Measurements from ENCODE around the gene KCNH8. TPM values are rescaled to one million over a fixed set of nuclear protein-coding genes. Genes with fewer than 3 reads are reported as not detected.
"Not testable (repeated sequence)": the region's sequence is repeated elsewhere in the genome, so short reads cannot be mapped to it uniquely, and the experiment has no call there.

Gene KCNH8
- total and polyA plus RNA-seq, 2 donors, result 0.10 to 1.5 TPM

- 87% methylated on average over 3 of the region's 3 CpGs for WGBS
- DNase-seq (ENCODE audit: extremely low spot score), result no peak
- no peak overlapping the region for H3K27ac ChIP-seq (ENCODE audit: low read depth)
These were observed 54.4 kb downstream of the KCNH8 start for GRCh38 chr3:19202754-19203153.

GRCh38 chr3:19206540-19206939 lies 58.2 kb downstream of the KCNH8 start:
- DNase-seq (ENCODE audit: extremely low spot score), result no peak
- 73% methylated on average over 2 of the region's 2 CpGs for WGBS
- Histone ChIP-seq H3K36me3 (ENCODE audit: insufficient read depth) (no peaks in the 10 kb centered on the region), H3K4me3 (ENCODE audit: low read depth, low read length) (no peak overlapping the region), H3K27ac (ENCODE audit: low read depth) (no peak overlapping the region), H3K4me1 (ENCODE audit: insufficient read depth) (no peaks in the 10 kb centered on the region)

More at GRCh38 chr3:19202754-19203153, 54.4 kb downstream of the KCNH8 start:
- no peaks in the 10 kb centered on the region for H3K36me3 ChIP-seq (ENCODE audit: insufficient read depth)
- no peaks in the 10 kb centered on the region for H3K4me1 ChIP-seq (ENCODE audit: insufficient read depth)
- no peak overlapping the region for H3K4me3 ChIP-seq (ENCODE audit: low read depth, low read length)

DNA sequence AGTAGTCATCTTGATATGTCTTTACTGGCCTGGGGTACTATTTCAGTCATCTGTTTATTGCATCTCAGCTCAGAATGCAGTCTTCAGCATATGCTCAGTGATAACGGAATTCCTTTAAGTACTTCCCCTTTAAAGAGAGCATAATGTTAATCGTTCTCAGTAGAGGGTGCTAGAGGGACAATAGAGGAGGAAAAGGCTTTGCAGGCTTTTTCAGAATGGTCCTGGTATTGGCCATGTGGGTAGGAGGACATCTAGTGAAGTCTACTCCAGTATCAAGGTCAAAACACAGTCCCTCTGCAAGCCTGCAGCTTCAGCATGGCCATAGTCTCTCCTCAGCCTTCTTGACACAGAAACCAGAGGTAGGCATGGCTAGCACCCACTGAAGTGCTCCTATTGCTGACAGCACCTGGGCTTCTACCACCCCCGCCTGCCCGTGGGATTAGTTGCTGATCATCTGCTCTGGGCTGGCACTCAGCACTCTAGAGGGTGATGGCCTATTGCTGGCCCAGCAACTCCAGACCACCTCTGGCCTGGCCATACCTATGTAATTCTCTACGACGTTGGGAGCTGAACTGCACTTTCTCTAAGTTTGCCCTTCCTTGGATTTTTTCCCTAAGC lies 65.4 kb downstream of the KCNH8 start:
- Histone ChIP-seq H3K4me3 (ENCODE audit: low read depth, low read length) (no peak overlapping the region), H3K4me1 (ENCODE audit: insufficient read depth) (no peaks in the 10 kb centered on the region), H3K36me3 (ENCODE audit: insufficient read depth) (no peaks in the 10 kb centered on the region), H3K27ac (ENCODE audit: low read depth) (no peak overlapping the region)
- DNase-seq (ENCODE audit: extremely low spot score), result no peak
- WGBS, result 67% methylated on average over 6 of the region's 6 CpGs

- Histone ChIP-seq H3K36me3 (ENCODE audit: insufficient read depth) (no peaks in the 10 kb centered on the region), H3K4me3 (ENCODE audit: low read depth, low read length) (no peak overlapping the region), H3K27ac (ENCODE audit: low read depth) (no peak overlapping the region), H3K4me1 (ENCODE audit: insufficient read depth) (no peaks in the 10 kb centered on the region)
- 67% methylated on average over 2 of the region's 2 CpGs for WGBS
- DNase-seq (ENCODE audit: extremely low spot score), result no peak
These were observed 67.1 kb downstream of the KCNH8 start for GRCh38 chr3:19215427-19215826.

DNA sequence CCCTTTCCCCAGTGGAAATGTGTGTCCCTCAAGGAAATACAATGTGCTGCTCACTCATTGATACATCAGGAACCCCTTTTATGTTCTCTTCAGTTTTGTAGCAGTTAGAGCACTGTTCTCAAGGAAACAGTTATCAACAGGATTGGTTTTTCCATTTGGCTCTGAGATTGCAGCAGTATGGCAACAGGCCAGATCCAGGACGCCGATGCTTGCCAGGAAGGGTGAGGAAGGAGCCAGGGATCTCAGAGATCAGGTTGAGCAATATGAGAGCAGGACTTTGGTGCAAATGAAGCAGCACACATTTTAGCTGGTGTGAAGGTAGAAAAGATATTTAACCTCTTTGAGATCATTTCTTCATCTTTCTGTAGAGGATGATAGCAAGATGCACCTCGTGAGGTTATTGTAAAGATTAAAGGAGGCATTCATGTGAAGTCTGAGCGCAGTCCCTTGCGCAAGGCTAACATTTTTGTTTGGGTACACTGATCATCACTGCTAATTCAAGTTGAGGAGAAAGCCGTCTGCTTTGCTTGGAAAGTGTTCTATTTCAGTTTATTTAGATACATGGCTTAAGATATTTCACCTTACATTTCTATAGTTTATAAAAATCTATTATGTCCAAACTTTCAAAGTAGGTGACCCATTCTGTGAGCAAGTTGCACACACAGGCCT lies 68.5 kb downstream of the KCNH8 start:
- H3K27ac ChIP-seq (ENCODE audit: low read depth), result no peak overlapping the region
- no peaks in the 10 kb centered on the region for H3K4me1 ChIP-seq (ENCODE audit: insufficient read depth)
- no peaks in the 10 kb centered on the region for H3K36me3 ChIP-seq (ENCODE audit: insufficient read depth)
- no peak for DNase-seq (ENCODE audit: extremely low spot score)
- WGBS, result 58% methylated on average over 6 of the region's 6 CpGs
- no peak overlapping the region for H3K4me3 ChIP-seq (ENCODE audit: low read depth, low read length)

DNA sequence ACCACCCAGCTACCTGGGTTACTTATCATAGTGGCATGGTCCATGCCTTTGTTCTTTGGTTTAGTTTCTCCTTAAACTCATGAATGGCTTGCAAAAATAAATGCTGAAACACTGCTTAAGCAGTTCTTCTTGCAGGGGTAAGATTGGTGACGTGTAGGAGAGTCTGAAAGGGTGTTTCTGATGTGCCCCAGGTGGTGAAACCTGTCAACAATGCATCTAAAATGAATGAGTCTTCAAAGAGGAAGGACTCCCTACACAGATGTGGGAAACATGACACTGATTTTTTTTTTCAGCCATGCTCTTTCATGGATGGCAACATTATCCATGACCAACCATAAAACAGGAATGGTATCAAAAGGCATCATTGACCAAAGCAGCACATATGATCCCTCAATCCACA lies 72.0 kb downstream of the KCNH8 start:
- H3K36me3 ChIP-seq (ENCODE audit: insufficient read depth), result no peaks in the 10 kb centered on the region
- DNase-seq (ENCODE audit: extremely low spot score), result no peak
- H3K4me1 ChIP-seq (ENCODE audit: insufficient read depth), result no peaks in the 10 kb centered on the region
- H3K4me3 ChIP-seq (ENCODE audit: low read depth, low read length), result no peak overlapping the region
- 74% methylated on average over 1 of the region's 1 CpG for WGBS
- H3K27ac ChIP-seq (ENCODE audit: low read depth), result no peak overlapping the region

DNA sequence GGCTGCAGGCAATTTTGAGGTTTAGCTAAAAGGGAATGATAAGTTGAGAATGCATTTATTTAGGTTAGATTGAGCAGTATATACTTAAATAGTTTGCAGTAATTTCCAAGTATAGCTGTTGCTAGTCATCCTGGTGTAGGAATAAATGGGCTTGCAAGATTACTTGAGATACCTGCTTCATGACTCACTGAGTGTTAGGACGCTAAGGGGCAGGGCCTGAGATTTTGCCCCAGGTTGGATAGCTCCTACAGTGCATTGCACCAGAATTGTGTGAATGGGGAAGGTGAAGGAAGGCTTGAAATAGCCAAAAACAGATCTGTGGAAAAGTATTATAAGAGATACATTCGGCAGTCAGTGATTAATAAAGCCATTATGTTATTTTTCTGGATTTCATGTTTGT lies 72.8 kb downstream of the KCNH8 start:
- no peak for DNase-seq (ENCODE audit: extremely low spot score)
- Histone ChIP-seq H3K4me1 (ENCODE audit: insufficient read depth) (no peaks in the 10 kb centered on the region), H3K27ac (ENCODE audit: low read depth) (no peak overlapping the region), H3K36me3 (ENCODE audit: insufficient read depth) (no peaks in the 10 kb centered on the region), H3K4me3 (ENCODE audit: low read depth, low read length) (no peak overlapping the region)
- WGBS, result 78% methylated on average over 2 of the region's 2 CpGs

- no peaks in the 10 kb centered on the region for H3K4me1 ChIP-seq (ENCODE audit: insufficient read depth)
- H3K4me3 ChIP-seq (ENCODE audit: low read depth, low read length), result no peak overlapping the region
- no peak for DNase-seq (ENCODE audit: extremely low spot score)
- 71% methylated on average over 2 of the region's 2 CpGs for WGBS
- no peak overlapping the region for H3K27ac ChIP-seq (ENCODE audit: low read depth)
- H3K36me3 ChIP-seq (ENCODE audit: insufficient read depth), result no peaks in the 10 kb centered on the region
These were observed 78.2 kb downstream of the KCNH8 start for GRCh38 chr3:19226479-19226878.

- Histone ChIP-seq H3K4me1 (ENCODE audit: insufficient read depth) (no peaks in the 10 kb centered on the region), H3K36me3 (ENCODE audit: insufficient read depth) (no peaks in the 10 kb centered on the region), H3K4me3 (ENCODE audit: low read depth, low read length) (no peak overlapping the region), H3K27ac (ENCODE audit: low read depth) (no peak overlapping the region)
- no peak for DNase-seq (ENCODE audit: extremely low spot score)
- WGBS, result 55% methylated on average over 3 of the region's 3 CpGs
These were observed 79.9 kb downstream of the KCNH8 start for GRCh38 chr3:19228167-19228566.

GRCh38 chr3:19229086-19229485 lies 80.8 kb downstream of the KCNH8 start:
- H3K27ac ChIP-seq (ENCODE audit: low read depth), result no peak overlapping the region
- no peaks in the 10 kb centered on the region for H3K36me3 ChIP-seq (ENCODE audit: insufficient read depth)
- DNase-seq (ENCODE audit: extremely low spot score), result no peak
- no peak overlapping the region for H3K4me3 ChIP-seq (ENCODE audit: low read depth, low read length)
- no peaks in the 10 kb centered on the region for H3K4me1 ChIP-seq (ENCODE audit: insufficient read depth)
- WGBS, result 98% methylated on average over 1 of the region's 1 CpG

DNA sequence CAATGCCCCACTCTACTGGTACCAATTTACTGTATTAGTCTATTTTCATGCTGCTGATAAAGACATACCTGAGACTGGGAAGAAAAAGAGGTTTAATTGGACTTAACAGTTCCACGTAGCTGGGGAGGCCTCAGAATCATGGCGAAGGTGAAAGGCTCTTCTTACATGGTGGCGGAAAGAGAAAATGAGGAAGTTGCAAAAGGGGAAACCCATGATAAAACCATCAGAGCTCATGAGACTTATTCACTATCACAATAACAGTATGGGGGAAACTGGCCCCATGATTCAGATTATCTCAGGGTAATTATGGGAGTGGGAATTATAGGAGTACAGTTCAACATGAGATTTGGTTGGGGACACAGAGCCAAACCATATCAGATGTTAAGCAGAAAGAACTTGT lies 81.6 kb downstream of the KCNH8 start:
- H3K4me3 ChIP-seq (ENCODE audit: low read depth, low read length); H3K36me3 ChIP-seq (ENCODE audit: insufficient read depth); H3K27ac ChIP-seq (ENCODE audit: low read depth); DNase-seq (ENCODE audit: extremely low spot score); H3K4me1 ChIP-seq (ENCODE audit: insufficient read depth): not testable (repeated sequence)
- 90% methylated on average over 3 of the region's 3 CpGs for WGBS

DNA sequence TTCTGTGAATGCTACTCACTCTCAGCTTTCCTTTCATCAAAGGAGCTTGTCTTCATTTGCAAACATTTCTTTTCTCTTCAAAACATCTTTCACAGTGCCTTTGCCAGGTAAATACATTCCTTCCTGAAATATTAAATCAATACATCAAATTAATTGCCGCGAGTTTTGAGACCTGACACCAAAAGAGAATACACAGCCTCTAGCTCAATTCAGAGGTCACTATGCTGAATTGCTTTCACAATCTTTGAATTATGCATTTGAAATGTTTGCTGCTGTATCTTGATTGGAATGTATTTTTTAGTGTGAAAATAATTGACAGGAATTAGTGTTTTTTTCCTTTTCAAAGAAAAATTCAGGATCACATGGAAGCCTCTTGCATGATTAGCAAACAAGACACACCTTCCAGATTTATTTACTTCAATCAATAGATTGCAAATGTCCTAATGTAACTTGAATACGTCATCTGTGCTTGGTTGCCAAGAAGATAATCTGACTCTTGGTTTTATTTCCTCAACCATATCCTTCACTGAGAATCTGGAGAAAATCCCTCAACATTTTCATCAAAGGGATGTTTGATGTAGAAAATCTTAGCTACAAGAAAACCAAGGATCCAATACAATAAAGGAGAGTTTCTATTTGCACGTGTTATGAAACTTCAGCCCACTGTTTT lies 83.6 kb downstream of the KCNH8 start:
- 62% methylated on average over 4 of the region's 4 CpGs for WGBS
- Histone ChIP-seq H3K4me3 (ENCODE audit: low read depth, low read length) (no peak overlapping the region), H3K36me3 (ENCODE audit: insufficient read depth) (no peaks in the 10 kb centered on the region), H3K4me1 (ENCODE audit: insufficient read depth) (no peaks in the 10 kb centered on the region), H3K27ac (ENCODE audit: low read depth) (no peak overlapping the region)
- DNase-seq (ENCODE audit: extremely low spot score), result no peak

DNA sequence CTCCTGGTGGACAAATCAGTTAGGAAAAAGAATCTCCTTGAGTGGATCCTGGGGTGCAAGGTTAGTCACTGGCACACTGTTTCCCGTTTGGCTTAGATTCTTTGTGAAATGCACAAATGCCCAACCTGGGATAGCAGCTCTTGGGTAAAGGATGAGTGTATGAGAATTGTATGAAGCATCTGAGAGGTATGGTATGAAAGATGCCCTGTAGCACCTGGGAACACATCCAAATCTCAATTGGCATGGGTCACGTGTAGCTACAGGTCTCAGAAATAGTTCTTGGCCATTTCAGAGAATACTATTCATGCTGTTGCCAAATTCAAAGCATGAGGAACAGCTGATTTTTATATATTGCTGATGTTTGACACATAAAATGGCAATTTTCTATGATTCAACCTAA lies 84.3 kb downstream of the KCNH8 start:
- Histone ChIP-seq H3K36me3 (ENCODE audit: insufficient read depth) (no peaks in the 10 kb centered on the region), H3K27ac (ENCODE audit: low read depth) (no peak overlapping the region), H3K4me3 (ENCODE audit: low read depth, low read length) (no peak overlapping the region), H3K4me1 (ENCODE audit: insufficient read depth) (no peaks in the 10 kb centered on the region)
- 64% methylated on average over 2 of the region's 2 CpGs for WGBS
- DNase-seq (ENCODE audit: extremely low spot score), result no peak
